SHP77 (cell line): ENCODE measurements around the gene WWC2.

Source experiments
- DNase-seq, 2 experiments: peaks; one replicate each; lab custom pipeline; 2025; lab: John Stamatoyannopoulos, UW

WWC2 gene

DNA sequence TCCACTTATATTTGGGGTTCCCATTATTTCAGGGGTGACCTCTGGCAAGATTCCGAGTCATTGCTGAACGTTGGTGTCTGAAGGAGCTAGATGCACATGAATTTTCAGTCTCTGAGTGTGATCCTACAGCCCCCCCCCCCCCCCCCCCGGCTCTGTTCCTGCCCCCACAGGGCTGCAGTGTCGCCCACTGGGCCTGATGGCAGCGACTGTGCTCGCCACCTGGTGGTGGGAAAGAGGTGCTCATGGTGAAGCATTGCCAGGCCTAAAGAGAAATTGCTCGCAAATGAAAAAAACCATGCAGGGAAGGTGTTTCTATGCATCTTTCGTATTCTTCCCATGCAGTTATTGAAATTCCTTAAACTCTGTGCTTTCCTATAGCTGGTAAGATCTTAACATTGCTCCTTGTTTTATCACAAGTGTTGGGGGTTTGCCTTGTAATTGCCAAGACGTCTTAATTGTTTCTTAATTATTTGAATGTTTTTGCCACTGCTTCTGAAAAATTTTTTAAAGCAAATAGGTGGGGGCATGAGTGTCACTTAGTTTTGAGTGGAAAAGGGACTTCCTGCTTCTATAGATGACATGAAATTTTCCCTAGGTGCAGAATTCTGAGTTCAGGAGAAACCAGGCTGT is 157.8 kb downstream of the WWC2 start:
- DNase-seq, result no peak

DNA sequence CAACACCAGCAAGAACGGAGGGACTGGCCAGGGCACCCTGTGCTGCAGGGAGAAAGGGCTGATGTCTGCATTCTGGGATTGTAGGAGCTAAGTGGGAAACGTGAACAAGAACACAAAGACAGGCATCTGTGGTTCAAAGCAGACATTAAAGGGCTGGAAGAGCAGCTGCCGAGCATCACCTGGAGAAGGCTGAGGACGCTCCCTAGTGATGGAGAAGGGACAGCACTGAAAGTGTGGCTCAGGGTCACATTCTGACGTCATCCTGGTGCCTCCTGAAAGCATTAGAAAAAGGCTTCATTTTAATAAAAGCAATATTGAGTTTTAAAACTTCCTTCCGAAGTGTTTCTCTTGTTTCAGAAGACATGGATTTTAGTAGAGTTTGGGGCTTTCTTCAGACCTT is 158.8 kb downstream of the WWC2 start:
- no peak for DNase-seq

DNA sequence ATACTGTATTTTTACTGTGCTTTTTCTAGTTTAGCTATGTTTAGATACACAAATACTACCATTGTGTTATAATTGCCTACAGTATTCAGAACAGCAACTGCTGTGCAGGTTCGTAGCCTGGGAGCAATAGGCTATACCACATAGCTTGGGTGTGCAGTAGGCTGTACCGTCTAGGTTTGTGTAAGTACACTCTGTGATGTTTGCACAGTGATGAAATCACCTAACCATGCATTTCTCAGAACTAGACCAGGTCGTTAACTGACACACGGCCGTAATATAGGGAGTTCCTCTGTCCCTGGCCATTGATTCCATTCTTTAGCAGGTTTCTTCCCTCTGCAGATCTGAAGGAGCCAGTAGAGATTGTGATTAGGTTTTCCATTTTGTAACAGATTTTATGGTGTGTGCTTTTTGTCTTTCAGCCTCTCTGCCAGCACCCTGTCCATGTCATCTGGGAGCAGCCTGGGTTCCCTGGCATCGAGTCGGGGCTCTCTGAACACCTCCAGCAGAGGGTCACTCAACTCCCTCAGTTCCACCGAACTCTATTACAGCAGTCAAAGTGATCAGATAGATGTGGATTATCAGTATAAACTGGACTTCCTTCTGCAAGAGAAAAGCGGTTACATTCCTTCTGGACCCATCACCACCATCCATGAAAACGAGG is 161.6 kb downstream of the WWC2 start:
- DNase-seq, result no peak

DNA sequence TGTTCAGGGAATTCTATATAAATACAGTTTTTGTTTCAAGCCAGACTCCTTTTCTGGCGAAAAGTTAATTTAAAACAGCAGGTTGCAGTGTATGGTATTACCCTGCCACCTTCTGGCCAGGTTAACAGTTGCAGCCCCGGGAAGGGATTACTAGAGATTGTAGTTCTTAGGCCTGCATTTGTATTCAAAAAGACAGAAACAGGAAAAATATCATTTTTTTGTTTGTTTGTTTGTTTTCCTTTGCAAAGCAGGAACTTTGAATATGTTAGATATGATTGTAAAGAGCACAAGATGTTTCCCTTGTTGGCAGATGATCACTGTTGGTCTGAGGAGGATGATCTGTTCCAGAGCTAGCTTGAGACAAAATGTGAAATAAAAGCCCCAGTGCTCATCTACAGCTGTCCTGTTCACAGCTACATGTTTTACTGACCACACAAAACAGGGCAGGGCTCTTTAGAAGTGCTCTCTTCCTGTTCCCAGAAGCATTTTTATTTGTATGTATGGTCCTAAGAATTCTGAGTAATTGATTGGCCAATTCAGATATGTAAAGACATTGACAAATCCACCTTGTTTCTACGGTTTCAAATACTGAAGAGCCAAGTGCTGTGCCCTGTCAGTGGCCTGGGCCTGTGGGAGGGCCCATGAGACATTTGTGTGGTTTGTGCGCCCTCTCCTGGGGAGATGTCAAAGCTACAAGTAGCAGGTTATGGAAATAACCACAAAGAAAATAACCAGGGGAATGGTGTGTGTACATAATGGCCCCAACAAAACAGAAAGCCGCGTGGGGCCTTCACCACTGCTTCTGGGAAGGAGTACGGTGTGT is 163.1 kb downstream of the WWC2 start:
- DNase-seq, result peak; percentile 29 to 38

DNA sequence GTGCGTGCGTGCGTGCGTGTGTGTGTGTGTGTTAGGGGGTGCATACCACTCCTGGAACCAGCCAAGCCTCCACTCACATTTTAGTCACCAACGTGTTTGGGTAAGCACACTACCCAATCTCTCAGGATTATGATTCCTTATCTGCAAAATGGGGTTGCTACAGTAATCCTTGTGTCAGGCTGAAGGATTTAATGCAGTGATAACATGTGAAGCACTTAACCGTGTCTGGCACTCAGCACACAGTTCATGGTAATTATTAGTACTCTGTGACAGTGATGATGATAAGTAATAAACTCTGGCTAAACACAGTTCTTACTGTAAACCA is 163.7 kb downstream of the WWC2 start:
- DNase-seq, result no peak

DNA sequence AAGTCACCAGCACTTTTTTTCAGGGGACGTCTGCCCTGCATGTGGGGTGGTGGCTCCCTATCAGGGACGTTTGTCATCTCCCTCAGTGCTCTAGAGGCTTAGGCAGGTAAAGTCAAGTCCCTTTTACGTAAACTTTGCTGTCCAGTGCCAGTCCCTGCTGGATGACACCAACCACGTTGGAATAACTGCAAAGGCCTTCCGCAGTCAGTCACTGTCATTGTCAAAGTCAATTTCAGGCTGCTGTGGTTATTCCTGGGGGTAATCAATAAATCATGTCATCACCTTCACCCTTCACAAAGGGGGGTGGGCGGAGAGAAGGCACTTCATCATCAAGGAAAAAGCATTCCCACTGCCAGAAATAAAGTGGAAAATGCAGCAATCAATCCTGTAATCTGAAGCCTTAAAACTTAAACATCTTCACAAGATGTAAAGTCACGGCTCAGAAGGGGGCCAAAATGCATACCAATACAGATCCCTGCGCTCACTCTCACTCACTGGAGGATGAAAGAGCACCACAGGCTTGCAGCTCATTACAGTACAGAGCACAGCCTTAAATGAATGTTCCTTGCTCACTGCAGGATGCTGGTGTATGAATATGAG is 164.8 kb downstream of the WWC2 start:
- DNase-seq, result no peak

DNA sequence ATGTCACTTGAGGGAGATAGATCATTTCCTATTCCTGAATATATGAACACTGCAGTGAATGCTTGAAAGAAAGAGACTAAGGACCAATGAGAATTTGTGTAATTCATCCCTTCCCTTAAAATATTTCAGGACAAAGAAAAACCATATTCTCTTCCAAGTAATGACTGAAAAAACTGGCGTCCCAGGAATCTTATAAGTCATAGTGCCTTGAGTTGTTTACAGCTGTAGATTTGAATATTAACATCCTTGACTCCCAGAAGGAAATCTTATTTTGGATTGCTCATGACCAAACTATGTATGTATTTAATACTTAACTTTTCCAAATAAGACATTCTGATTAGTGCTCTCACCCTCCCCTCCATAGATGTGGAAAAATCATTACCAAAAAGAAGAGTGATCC is 165.6 kb downstream of the WWC2 start:
- DNase-seq, result no peak

DNA sequence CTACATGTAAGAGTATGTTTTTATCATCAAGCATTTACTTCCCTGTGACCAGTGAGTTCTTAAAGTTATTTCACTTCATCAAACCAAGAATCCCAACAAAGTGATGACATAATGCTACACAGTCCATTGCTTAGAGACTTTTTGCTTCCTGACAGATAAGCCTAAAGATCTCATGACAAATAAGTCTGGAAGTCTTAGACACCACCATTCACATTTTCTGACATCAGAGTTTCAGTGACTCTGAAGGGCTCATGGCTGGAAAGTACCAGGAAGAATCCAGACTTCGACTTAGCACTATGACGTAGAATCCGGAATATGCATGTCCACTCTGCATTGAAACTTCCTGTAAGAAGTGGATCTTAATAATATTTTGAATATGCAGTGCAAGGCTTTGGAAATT is 167.3 kb downstream of the WWC2 start:
- no peak for DNase-seq

DNA sequence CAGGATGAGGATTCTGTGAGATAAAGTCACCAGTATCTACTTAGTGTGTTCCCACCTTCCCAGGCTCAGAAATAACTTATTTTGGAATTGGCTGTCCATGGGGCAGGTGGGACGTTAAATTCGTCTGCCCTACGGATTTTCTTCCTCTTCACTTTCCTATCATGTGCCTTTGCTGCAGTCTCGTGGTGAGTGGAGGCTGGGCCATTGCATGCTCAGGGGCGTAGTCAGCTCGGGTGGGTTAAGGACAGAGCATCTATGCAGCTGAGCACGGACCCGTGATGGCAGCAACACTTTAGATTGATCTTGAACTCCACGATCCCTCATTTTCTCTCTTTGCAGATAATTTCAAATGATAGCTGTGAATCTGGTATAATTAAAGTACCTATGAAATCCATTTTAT is 169.5 kb downstream of the WWC2 start:
- DNase-seq, result no peak

DNA sequence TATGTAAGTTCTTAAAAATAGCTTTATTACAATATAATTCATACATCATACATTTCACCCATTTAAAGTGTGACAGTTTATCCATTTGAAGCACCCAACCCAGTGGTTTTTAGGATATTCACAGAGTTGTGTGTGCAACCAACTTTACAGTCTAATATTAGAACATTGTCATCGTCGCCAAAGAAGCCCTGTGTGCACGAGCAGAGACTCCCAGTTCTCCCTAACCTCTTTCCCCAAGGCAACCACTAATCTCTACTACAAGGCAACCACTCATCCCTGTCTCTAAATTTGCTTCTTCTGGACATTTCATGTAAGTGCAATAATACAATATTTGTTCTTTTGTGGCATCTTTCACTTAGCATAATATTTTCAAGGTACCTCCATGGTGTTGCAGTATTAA is 173.3 kb downstream of the WWC2 start:
- DNase-seq, result no peak

DNA sequence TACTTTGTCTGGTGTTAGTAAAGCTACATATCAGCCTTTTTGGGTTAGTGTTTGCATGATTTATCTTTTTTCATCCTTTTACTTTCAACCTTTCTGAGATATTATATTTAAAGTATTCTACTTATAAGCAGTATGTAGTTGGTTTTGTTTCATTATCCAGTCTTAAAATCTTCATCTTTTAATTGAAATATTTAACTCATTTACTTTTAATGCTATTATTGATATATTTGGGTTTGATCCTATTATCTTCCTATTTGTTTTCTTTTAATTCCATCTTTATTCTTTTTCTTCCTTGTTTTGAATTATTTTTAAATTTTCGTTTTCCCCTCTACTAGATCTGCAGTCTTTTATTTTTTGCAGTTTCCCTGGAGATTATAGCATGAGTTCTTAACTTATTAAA is 177.0 kb downstream of the WWC2 start:
- no peak for DNase-seq

DNA sequence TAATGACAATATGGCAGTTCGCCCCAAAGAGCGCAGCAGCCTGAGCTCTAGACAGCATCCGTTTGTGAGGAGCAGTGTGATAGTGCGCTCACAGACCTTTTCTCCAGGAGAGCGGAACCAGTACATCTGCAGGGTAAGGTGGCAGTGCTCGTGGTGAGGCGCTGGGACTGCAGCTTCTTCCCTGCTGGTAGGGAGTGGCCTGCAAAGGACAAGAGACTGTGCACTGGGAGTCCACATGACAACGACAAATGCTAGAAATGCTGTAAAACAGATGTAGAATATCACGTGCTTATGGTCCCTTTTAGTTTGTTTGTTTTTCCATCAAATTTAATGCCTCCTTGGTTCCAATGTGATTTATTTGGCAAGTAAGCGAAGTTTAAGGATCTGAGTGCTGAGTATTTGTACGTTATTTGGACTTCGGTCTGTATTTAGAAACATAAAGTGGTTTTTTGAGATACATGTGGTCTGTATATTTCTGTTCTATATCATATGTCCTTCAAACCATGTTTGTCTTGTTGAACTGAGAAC is 185.3 kb downstream of the WWC2 start:
- DNase-seq, result no peak

DNA sequence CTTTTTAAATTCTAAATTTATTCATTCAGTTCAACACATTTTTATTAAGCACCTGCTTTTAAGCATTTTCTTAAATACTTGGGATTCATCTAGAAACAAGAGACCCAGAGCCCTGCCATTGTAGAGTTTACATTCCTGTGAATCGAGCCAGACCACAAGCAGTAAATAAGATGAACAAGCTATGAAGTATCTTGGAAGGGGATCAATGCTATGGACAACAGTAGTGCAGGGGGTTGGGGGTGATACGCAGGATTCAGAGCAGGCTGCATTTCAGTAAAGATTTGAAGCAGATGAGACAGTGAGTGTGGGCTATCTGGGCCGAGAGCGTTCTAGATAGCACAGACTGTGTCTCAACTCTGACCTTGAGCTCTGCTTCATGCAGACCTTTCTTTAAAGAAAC is 185.9 kb downstream of the WWC2 start:
- DNase-seq, result no peak

DNA sequence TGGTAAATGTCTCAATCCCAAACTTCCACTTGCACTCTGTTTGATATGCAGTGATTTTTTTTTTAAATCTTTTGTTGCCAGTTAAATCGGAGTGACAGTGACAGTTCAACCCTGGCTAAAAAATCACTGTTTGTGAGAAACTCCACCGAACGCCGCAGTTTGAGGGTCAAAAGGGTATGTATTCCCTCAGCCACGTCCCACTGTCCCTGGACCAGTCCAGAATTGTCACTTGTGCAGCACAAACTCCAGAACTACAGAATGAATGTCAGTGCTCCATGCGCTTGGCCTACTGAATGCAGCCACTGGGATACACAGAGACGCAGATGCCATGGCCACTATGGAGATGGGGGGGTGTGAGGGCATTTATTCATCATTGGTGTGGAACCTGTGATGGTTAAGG is 186.8 kb downstream of the WWC2 start:
- DNase-seq, result no peak

DNA sequence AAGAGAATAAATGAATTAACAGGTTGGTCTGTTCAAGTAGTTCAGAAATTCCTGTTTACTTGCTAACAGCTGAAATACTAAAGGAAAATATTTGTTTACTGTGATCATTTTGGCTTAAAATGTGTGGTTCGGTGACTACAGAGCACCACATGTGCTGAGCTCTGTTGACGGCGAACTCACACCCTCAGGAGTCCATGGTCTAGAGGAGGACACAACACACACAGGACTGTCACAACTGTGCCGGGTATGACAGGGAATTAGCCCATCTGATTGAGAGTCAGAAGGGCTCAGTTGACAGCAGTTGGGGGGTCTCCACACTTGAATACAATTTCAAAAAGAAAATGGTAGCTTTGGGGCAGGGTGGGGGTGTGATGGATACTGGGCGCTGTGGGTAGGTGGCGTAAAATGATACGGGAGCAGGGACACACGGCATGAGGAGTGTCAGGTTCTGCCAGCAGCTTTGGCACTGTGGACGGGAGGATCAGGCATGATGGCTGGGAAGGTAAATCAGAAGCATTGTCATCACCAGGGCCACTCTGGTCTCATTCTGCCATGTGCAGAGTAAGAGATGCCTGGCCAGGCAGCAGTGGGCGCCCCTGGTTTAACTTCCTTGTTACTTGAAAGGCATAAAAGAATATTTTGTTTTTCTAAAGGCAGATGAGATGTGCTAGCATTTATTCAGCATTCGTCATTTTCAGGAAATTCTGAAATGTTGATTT is 187.7 kb downstream of the WWC2 start:
- DNase-seq, result no peak

DNA sequence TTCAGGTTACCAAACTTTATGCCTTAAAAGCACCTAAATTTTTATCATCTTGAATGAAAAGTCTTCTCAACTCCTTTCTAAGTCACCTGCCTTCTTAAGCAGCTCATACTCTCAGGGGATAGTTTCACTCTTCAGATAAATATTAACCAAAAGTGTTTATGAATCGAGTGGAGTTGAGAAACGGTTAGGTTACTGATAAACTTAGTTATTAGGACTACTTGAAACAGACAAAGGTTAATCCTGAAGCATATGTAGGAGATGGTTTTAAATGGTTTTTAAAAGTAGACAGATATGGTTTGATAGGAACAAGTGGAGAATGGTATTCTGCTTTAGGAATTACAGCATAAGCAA is 188.2 kb downstream of the WWC2 start:
- DNase-seq, result no peak

DNA sequence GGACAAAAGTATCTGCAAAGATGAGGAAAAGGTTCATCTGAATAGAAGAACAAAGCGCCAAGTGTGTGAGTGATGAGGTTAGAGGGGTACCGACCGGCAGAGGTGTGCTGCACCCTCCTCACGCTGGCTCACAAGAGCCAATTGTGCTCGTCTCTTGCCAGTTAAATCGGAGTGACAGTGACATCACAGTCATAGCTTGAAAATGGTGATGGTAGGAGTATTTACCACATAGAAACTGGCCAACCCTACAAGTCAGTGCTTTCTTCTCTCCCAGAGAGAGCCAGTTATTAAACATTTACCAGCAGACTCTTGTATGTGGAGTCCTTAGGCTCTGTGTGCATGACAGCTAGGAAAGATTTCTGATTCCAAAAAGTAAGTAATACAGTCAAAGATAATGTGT is 188.6 kb downstream of the WWC2 start:
- DNase-seq, result no peak

DNA sequence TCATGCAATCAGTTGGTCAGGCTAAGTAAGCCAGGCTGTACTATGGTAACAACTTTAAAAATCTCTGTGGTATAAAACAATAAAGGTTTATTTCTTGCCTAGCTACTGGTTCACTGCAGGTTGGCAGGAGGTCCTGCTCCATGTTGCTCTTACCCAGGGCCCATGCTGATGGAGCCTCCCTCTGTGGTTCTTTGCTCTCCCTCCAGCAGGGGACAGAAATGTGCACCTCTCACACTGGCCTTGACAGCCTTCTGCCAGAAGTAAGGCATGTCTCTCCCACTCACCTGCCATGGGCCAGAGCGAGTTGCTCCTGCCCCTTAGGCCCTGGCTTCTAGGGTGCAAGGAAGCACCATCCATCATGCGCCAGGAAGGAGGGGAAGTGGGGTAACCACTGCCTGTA is 189.9 kb downstream of the WWC2 start:
- no peak for DNase-seq

DNA sequence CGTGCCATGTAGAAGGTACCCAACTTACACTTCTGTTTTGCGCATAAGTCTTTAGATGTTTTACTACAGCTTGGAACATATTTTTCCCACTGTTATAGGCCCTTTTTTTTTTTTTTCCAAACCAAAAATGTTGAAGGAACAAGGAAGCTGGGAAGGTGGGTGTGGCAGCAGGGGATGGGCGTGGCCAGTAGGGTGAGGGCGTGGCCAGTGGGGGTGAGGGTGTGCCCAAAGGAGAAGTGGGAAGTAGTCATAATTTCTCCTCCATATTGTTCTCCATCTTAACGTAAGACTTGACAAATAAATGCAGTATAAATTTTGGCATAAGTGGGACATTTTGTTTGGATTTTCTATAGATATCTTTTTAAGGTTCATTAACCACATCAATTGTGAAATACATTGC is 190.6 kb downstream of the WWC2 start:
- no peak for DNase-seq

DNA sequence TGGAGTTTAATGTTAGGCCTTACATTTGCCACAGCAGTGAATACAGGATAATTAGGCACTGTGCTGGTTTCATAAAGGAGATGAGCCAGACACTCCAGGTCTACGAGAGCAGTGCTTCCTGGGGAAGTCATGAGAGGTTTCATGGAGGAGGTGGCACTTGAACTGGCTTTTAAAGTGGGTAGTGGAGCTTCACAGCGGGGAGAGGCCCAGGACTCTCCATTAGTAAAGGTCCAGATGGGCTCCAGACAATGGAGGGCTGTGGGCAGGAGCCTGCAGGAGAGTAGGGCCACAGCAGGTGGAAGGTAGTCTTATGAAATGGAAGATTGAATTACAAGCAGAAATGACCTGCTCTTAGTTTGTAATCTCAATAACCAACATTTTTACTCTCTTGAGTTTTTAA is 192.0 kb downstream of the WWC2 start:
- DNase-seq, result no peak

DNA sequence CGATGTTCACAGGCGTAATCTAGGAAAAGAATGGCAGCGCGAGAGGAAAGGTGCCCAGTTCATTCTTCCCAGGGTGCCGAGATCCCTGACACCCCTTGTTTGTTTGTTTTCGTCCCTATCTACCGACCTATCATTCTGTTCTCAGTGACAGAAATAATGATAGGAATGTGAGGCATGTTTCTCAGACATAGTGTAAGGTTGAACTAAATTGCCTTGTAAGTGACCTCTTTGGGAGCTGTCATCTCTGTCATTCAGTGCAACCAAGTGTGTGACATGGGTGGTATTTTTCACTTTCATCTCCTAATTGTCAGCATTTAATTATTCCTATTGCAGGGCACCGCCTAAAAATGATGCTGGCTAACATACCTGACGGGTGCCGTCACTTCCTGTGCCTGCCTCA is 196.7 kb downstream of the WWC2 start:
- no peak for DNase-seq

DNA sequence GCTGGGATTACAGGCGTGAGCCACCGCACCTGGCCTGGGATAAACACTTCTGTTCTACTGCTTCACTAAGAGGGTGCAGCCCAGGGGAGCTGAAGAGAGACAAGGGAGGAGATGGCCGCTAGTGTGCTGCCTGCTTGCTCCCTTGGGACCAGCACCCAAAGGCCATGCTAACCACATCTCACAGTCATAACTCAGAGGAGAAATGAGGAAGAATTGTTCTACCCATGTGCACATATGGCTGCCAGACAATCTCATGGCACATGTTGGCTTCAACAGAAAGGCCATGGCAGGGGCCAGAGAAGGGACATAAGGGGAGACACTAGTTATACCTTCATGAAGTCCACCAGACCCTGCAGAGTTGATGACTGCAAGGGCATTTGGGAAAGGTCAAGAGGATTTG is 198.6 kb downstream of the WWC2 start:
- DNase-seq, result no peak
